Right lobe of liver (tissue), 4 donors: Measurements from ENCODE around the gene MYL1.

Experiments
- POLR2A ChIP-seq: fragments of 450-650 bp; IDR thresholded peaks from one replicate; pipeline ENCODE4 v1.6.1; 2017; ENCODE audit warnings: antibody characterized with exemption, mild to moderate bottlenecking
- TF ChIP-seq, protein P1 (sequence below), 4 donors: fragments of 200-600 bp in 3 of 4; fragments of 450-650 bp in 1 of 4; IDR thresholded peaks; one replicate each; pipeline versions ENCODE4 v1.5.1 to v1.8.0; 2016 to 2022; ENCODE audit warnings: antibody characterized with exemption in 4 of 4, mild to moderate bottlenecking in 2 of 4
- donor health status: DM: no; HTN: no; CAD: no.
- donor health status: DM: no; HTN: no; CAD: no.
- donor health status: DM: no; HTN: yes; CAD: no.

DNA sequence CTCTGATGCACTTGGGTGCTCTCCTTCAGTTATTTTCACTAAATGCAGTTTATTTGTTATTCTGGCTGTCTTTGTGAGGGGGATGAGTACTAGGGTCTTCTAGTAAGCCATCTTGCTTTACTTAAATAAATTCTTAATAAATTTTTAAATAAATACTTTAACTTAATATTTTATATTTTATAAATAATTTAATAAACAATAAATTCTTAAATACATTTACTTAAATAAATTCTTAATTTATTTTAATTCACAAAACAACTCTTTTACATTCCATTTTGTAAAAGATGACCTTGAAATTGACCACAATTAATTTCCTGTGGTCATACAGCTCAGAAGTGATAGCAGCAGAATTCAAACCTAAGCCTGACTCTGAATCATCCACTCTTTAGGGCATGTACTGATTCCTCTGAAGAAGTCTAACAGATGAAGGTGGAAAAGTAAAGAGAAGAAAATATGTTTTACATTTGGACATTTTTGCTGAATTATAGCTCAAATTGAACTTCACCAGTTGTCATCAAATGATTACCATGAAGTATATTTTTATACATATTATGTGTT lies 28.8 kb downstream of the MYL1 start:
- TF ChIP-seq, protein P1, sequence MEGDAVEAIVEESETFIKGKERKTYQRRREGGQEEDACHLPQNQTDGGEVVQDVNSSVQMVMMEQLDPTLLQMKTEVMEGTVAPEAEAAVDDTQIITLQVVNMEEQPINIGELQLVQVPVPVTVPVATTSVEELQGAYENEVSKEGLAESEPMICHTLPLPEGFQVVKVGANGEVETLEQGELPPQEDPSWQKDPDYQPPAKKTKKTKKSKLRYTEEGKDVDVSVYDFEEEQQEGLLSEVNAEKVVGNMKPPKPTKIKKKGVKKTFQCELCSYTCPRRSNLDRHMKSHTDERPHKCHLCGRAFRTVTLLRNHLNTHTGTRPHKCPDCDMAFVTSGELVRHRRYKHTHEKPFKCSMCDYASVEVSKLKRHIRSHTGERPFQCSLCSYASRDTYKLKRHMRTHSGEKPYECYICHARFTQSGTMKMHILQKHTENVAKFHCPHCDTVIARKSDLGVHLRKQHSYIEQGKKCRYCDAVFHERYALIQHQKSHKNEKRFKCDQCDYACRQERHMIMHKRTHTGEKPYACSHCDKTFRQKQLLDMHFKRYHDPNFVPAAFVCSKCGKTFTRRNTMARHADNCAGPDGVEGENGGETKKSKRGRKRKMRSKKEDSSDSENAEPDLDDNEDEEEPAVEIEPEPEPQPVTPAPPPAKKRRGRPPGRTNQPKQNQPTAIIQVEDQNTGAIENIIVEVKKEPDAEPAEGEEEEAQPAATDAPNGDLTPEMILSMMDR (IDR thresholded peaks at IDR 0.05), result no peak
- TF ChIP-seq POLR2A, result no peak
